ENCODE data around the gene MAPKAP1. TPM values are rescaled to one million over a fixed set of nuclear protein-coding genes. Genes with fewer than 3 reads are reported as not detected.

Gene MAPKAP1
- polyA plus RNA-seq, 1 donor (not counting 4 experiments of a cell fraction or from before 2014, with no cell fraction given), result 129 TPM

DNA sequence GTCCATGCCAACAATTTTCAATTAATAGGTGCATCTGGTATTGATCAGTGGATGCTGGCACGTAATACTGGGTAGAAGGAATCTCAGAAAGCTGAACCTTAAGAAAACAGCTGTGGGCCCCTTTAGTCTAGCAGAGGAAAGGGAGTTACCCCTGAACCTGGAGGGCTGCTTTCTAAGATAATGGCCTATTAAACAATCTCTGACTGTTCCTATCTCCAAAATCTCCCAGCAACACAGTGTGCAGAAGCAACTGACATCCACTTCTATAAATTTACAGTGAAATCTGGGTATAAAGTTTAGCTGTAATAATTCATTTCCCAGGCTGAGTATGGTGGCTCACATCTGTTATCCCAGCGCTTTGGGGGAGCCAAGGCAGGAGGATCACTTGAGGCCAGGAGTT, 198.8 kb downstream of the MAPKAP1 start:
- FAIRE-seq, result no peak
- H3K4me3 ChIP-seq (ENCODE audit: control insufficient read depth in 2 of 3, extremely low read depth in 1 of 3, insufficient read depth in 2 of 3, low read depth in 1 of 3, low read length in 3 of 3), result no peak overlapping the region
- TF ChIP-seq, protein P1, sequence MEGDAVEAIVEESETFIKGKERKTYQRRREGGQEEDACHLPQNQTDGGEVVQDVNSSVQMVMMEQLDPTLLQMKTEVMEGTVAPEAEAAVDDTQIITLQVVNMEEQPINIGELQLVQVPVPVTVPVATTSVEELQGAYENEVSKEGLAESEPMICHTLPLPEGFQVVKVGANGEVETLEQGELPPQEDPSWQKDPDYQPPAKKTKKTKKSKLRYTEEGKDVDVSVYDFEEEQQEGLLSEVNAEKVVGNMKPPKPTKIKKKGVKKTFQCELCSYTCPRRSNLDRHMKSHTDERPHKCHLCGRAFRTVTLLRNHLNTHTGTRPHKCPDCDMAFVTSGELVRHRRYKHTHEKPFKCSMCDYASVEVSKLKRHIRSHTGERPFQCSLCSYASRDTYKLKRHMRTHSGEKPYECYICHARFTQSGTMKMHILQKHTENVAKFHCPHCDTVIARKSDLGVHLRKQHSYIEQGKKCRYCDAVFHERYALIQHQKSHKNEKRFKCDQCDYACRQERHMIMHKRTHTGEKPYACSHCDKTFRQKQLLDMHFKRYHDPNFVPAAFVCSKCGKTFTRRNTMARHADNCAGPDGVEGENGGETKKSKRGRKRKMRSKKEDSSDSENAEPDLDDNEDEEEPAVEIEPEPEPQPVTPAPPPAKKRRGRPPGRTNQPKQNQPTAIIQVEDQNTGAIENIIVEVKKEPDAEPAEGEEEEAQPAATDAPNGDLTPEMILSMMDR (optimal IDR thresholded peaks at IDR 0.05 in 1 of 3, IDR thresholded peaks at IDR 0.05 in 1 of 3, conservative IDR thresholded peaks at IDR 0.05 in 1 of 3; ENCODE audit: extremely low read depth in 1 of 3, insufficient read depth in 2 of 3, low read length in 3 of 3), result no peak
- no peak for TF ChIP-seq EZH2 (IDR thresholded peaks at IDR 0.05; ENCODE audit: low read length)

DNA sequence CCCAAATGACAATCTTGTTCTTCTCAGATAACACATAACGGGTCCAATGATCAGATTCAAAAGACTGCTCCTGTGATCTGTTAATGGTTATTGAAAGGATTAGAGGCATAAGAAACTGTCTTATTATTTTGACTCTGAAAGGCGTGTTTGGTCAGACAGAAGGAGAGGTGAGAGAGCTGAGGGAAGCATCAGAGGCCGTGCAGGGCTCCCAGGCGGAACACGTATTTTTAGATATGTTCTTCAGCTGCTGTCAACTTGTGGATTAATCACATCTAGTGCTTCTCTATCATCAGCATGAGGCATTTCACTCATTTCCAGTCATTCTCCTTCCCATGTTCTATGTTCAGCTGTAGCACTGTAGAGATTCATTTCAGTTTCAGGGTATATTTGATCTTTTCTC, 199.8 kb downstream of the MAPKAP1 start:
- no peaks in the 10 kb centered on the region for H3K9me1 ChIP-seq (ENCODE audit: control insufficient read depth, extremely low read depth, insufficient read depth, low read length)
- no peak overlapping the region for H2AFZ ChIP-seq (ENCODE audit: control insufficient read depth, low read length)
- H3K27ac ChIP-seq (ENCODE audit: control insufficient read depth, insufficient read depth, low read length), result no peak overlapping the region
- peaks cover 13% of the 10 kb centered on the region for H3K4me1 ChIP-seq (ENCODE audit: control insufficient read depth, extremely low read depth, insufficient read depth, low read length)
- FAIRE-seq (no peak), DNase-seq (ENCODE audit: low read depth, low spot score) (no peak)
- H3K9ac ChIP-seq (ENCODE audit: control insufficient read depth, extremely low read depth, insufficient read depth, low read length), result no peak overlapping the region
- H3K9me3 ChIP-seq (ENCODE audit: control insufficient read depth, low read depth, low read length), result no peaks in the 10 kb centered on the region
- H3K4me3 ChIP-seq (ENCODE audit: control insufficient read depth in 2 of 3, extremely low read depth in 1 of 3, insufficient read depth in 2 of 3, low read depth in 1 of 3, low read length in 3 of 3), result no peak overlapping the region
- no peaks in the 10 kb centered on the region for H3K27me3 ChIP-seq (ENCODE audit: control insufficient read depth, extremely low read depth, insufficient read depth, low read length)
- dilution Hi-C loops (cut with MboI; ENCODE audit: extremely low pct_ligation_motif_present, low sequenced_read_pairs), result no loop called here
- no peak overlapping the region for H3K4me2 ChIP-seq (ENCODE audit: control insufficient read depth, extremely low read depth, insufficient read depth, low read depth, low read length)
- H3K79me2 ChIP-seq (ENCODE audit: control insufficient read depth, insufficient read depth, low read length), result peaks cover 7% of the 10 kb centered on the region
- H4K20me1 ChIP-seq (ENCODE audit: control insufficient read depth, extremely low read depth, insufficient read depth, low read length), result no peaks in the 10 kb centered on the region
- peaks cover 2 to 22% of the 10 kb centered on the region in 2 experiments for H3K36me3 ChIP-seq (ENCODE audit: control insufficient read depth in 2 of 2, extremely low read depth in 1 of 2, insufficient read depth in 2 of 2, low read length in 2 of 2)
- TF ChIP-seq EZH2 (IDR thresholded peaks at IDR 0.05; ENCODE audit: low read length), result no peak
- TF ChIP-seq, protein P1 (optimal IDR thresholded peaks at IDR 0.05 in 1 of 3, IDR thresholded peaks at IDR 0.05 in 1 of 3, conservative IDR thresholded peaks at IDR 0.05 in 1 of 3; ENCODE audit: extremely low read depth in 1 of 3, insufficient read depth in 2 of 3, low read length in 3 of 3), result no peak

More for the DNA sequence above, 198.8 kb downstream of the MAPKAP1 start:
- no peak overlapping the region for H3K27ac ChIP-seq (ENCODE audit: control insufficient read depth, insufficient read depth, low read length)
- no peaks in the 10 kb centered on the region for H3K9me3 ChIP-seq (ENCODE audit: control insufficient read depth, low read depth, low read length)
- H3K9me1 ChIP-seq (ENCODE audit: control insufficient read depth, extremely low read depth, insufficient read depth, low read length), result no peaks in the 10 kb centered on the region
- no peak overlapping the region for H3K4me2 ChIP-seq (ENCODE audit: control insufficient read depth, extremely low read depth, insufficient read depth, low read depth, low read length)
- H3K36me3 ChIP-seq (ENCODE audit: control insufficient read depth in 2 of 2, extremely low read depth in 1 of 2, insufficient read depth in 2 of 2, low read length in 2 of 2), result peaks cover 2 to 19% of the 10 kb centered on the region in 2 experiments
- dilution Hi-C loops (cut with MboI; ENCODE audit: extremely low pct_ligation_motif_present, low sequenced_read_pairs), result no loop called here
- H4K20me1 ChIP-seq (ENCODE audit: control insufficient read depth, extremely low read depth, insufficient read depth, low read length), result no peaks in the 10 kb centered on the region
- no peak overlapping the region for H2AFZ ChIP-seq (ENCODE audit: control insufficient read depth, low read length)
- peaks cover 18% of the 10 kb centered on the region for H3K4me1 ChIP-seq (ENCODE audit: control insufficient read depth, extremely low read depth, insufficient read depth, low read length)
- H3K79me2 ChIP-seq (ENCODE audit: control insufficient read depth, insufficient read depth, low read length), result peaks cover 9% of the 10 kb centered on the region
- H3K27me3 ChIP-seq (ENCODE audit: control insufficient read depth, extremely low read depth, insufficient read depth, low read length), result no peaks in the 10 kb centered on the region
- no peak overlapping the region for H3K9ac ChIP-seq (ENCODE audit: control insufficient read depth, extremely low read depth, insufficient read depth, low read length)
- no peak for DNase-seq (ENCODE audit: low read depth, low spot score)

Measured in keratinocyte (primary cell).